GM18951 (cell line): ENCODE data around the gene B4GALT2.

Source experiments
- POLR2A ChIP-seq: IDR thresholded peaks from 4 replicates; pipeline ENCODE4 v1.6.1; 2011; ENCODE audit warnings: mild to moderate bottlenecking; ENCODE audit not compliant: insufficient read length, insufficient read depth; ENCODE audit errors: extremely low read depth
- in situ Hi-C: fragments of 300-500 bp; cut with MboI; formaldehyde crosslinking; loops from one replicate; pipeline ENCODE4 v1.12.0; 2022; ENCODE audit warnings: low sequenced_read_pairs, mixed read lengths, inconsistent platforms; ENCODE audit not compliant: unreplicated experiment

The B4GALT2 gene

DNA sequence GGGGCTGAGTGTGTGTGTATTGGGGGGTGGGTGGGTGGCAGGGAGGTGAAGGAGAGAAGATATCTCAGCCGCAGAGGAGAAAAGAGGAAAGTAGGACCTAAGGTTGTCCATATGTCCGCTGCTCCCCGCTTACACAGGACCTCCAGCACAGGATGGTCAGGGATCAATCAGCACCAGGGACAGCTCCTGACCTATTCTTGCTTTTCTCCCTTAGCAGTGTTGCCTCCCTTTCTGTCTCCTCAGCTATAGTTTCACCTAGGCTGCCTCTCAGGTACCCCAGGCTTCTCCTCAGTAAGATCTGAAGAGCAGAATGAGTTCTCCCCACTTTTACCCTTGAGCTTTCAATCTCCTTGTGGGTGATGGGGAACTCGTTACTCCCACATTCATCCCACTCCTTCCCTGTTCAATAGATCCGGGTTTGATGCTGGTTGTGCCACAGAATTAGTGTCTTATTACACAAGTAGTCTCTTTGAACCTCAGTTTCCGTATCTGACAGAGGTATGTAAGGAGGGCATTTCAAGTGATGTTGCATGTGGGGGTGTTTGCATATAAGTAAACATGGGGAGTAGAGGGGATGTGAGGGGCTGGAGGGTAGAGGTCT, 10.6 kb upstream of the B4GALT2 start:
- in situ Hi-C loops: no loop called here
- no peak for TF ChIP-seq POLR2A

DNA sequence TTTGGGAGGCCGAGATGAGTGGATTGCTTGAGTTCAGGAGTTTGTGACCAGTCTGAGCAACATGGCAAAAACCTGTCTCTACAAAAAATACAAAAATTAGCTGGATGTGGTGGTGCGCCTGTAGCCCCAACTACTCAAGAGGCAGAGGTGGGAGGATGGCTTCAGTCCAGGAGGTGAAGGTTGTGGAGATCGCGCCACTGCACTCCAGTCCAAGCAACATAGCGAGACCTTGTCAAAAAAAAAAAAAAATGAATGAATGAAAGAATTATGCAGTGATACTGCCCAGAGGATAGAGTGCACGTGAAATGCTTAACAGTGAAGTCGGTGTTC, 9.6 kb upstream of the B4GALT2 start:
- in situ Hi-C loops: no loop called here
- no peak for TF ChIP-seq POLR2A

DNA sequence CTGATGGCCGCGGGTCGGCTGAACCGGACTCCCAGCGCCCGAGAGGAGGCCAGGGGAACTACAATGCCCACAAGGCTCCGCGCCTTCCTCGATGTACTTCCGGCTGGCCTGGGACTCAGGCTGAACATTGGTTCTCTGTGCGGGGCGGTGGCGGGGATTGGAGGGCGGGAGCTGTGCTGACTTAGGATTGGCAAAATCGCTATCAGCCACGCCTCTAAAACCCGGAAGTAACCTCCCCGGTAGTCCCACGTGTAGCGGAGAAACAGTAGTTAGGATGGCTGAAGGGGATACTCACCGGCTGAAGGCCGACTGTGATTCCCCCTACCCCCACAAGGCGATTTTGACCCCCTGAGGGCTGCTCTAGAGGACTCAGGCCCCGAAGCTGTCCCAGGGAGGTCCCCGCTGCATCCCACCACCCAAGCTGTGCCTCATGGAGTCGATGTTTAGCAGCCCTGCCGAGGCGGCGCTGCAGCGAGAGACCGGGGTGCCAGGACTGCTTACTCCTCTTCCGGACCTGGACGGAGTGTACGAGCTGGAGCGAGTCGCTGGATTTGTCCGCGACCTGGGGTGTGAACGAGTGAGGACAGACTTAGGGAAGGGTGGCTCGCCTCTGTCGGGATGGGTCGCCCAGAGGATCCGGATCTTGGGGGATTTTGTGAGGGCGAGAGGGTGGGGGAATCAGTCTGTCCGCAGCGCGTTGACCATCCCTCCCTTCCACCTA, 9.1 kb upstream of the B4GALT2 start, which contains the start of gene DPH2:
Gene DPH2 (plus strand): TSS at position 265 of the 721 bp plus-strand sequence. CDS start 166 bp downstream, at position 431.
- in situ Hi-C loops: no loop called here
- TF ChIP-seq POLR2A: peak; percentile 62

- in situ Hi-C loops: no loop called here
- no peak for TF ChIP-seq POLR2A
Observed at GRCh38 chr1:43970502-43970901, 8.5 kb upstream of the B4GALT2 start.

GRCh38 chr1:43970911-43971310, 8.1 kb upstream of the B4GALT2 start:
- in situ Hi-C loops: no loop called here

DNA sequence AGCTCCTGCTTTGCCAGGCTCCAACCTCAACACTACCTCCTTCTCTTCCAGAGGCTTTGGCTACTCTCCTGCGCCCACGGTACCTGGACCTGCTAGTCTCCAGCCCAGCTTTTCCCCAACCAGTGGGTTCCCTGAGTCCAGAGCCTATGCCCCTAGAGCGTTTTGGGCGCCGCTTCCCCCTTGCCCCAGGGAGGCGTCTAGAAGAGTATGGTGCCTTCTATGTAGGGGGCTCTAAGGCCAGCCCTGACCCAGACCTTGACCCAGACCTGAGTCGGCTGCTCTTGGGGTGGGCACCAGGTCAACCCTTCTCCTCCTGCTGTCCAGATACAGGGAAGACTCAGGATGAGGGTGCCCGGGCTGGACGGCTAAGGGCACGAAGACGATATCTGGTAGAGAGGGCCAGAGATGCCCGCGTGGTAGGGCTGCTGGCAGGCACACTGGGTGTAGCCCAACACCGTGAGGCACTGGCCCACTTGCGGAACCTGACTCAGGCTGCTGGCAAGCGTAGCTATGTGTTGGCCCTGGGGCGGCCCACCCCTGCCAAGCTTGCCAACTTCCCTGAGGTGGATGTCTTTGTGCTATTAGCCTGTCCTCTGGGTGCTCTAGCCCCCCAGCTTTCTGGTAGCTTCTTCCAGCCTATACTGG, 7.6 kb upstream of the B4GALT2 start:
- no peak for TF ChIP-seq POLR2A
- in situ Hi-C loops: no loop called here

More at GRCh38 chr1:43970911-43971310, 8.1 kb upstream of the B4GALT2 start:
- no peak for TF ChIP-seq POLR2A

DNA sequence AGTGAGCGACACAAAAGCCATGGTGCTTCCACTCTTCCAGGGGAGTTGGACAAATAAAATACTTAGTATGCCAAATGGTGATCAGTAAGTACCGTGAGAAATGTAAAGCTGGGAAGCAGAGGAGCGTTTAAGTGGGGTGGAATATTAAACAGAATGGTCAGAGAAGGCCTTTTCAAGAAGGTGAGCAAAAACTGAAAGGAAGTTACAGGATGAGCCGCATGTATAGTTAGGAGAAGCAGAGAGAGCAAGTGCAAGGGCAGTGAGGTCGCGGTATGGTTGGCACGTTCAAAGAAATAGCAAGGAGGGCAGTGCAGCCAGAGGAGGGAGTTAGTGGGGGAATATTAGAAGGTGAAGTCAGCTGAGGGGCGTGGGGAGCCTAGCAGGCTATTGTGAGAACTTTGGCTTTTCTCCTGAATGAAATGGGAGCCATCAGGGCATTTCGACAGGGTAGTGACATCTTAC, 5.0 kb upstream of the B4GALT2 start:
- TF ChIP-seq POLR2A: no peak
- in situ Hi-C loops: no loop called here

DNA sequence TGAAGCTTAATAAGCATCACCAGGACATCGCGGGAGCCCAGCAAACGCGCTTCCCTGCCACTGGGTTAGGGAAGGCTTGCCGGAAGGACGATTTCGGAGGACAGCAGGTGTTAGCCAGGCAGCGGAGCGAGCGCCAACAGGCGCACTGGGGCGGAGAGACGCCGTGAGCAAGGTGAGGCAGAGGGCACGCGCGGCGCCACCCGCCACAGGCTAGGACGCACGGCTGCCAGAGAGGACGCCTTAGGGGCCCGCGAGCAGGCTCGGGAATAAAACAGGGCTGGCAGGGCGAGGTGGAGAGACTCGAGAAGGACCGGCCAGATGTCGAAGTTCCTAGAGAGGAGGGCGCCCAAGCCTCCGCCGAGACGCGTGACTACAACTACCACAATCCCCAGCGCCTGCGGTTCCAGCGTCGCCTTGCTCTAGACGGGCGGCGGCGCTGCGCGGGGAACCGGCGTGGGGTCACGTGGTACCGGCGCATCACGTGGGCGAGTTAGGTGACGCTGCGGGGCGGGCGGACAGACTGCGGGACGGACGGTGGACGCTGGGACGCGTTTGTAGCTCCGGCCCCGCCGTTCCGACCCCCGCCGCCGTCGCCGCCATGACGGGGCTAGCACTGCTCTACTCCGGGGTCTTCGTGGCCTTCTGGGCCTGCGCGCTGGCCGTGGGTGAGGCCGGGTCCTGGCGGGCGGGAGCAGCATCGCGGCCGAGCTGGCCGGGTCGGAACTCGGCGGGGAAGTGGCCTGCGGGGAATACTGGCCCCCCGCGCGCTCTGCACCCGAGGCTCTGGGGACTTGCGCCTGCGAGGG, 4.4 kb upstream of the B4GALT2 start, which contains the start of gene ATP6V0B:
Gene ATP6V0B (plus strand): TSS at position 518 of the 806 bp plus-strand sequence. CDS start 81 bp downstream, at position 599.
- TF ChIP-seq POLR2A: peak; percentile 83
- in situ Hi-C loops: no loop called here

- in situ Hi-C loops: no loop called here
- TF ChIP-seq POLR2A: no peak
Observed at GRCh38 chr1:43975249-43975961, 3.6 kb upstream of the B4GALT2 start.

DNA sequence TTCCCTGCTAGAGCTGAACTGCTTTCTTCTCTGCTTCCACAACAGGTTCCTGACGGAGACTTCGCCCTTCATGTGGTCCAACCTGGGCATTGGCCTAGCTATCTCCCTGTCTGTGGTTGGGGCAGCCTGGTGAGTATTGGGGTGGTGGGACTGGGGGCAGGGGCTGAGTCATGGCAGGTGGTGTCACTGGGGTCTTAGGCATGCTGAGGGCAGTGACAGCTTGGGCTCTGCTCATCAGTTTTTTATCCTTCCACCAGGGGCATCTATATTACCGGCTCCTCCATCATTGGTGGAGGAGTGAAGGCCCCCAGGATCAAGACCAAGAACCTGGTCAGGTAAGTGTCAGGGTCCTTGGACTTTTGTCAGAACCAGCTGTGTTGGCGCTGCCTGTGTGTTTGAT, 3.0 kb upstream of the B4GALT2 start:
- no peak for TF ChIP-seq POLR2A
- in situ Hi-C loops: no loop called here

DNA sequence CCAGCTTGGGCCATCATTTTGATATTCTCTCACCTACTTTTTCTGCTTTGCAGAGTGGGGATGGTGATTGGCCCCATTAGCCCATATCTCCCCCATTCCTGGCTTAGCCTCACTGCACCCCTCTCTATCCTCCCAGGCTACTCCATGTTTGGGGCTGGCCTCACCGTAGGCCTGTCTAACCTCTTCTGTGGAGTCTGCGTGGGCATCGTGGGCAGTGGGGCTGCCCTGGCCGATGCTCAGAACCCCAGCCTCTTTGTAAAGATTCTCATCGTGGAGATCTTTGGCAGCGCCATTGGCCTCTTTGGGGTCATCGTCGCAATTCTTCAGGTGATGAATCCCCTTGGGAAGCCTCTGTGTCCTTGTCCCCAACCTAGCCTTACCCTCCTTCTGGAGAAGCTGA, 2.1 kb upstream of the B4GALT2 start:
- in situ Hi-C loops: no loop called here
- TF ChIP-seq POLR2A: no peak

- TF ChIP-seq POLR2A: no peak
- in situ Hi-C loops: no loop called here
Observed at GRCh38 chr1:43977376-43978263, 1.4 kb upstream of the B4GALT2 start.

- in situ Hi-C loops: no loop called here
- TF ChIP-seq POLR2A: no peak
Observed at GRCh38 chr1:43978264-43978550, 803 bp upstream of the B4GALT2 start.
